IMR-90 (cell line): ENCODE measurements around the gene KRTAP21-1. TPM values are rescaled to one million over a fixed set of nuclear protein-coding genes. Genes with fewer than 3 reads are reported as not detected.

Source experiments
- ATAC-seq: fragments of 200-7000 bp; cut with Tn5 transposase; 2 replicates; pipeline ENCODE4 v1.9.1; 2020; ENCODE audit warnings: low read depth, mild to moderate bottlenecking, moderate library complexity
- BruUV-seq: library from RNA; stranded (reverse); fragments of 400-500 nt; replicated peaks from 2 replicates; lab custom pipeline; 2021; lab: Mats Ljungman, UMichigan
- CTCF ChIA-PET: fragments of 300-600 bp; formaldehyde crosslinking; extraction: SDS; loops from one replicate; lab custom pipeline; 2021; ENCODE audit warnings: antibody characterized with exemption; lab: Yijun Ruan, JAX
- POLR2A ChIA-PET: fragments of 300-600 bp; sonication (Branson Sonifier 250); formaldehyde crosslinking; loops from one replicate; lab custom pipeline; 2022; ENCODE audit warnings: antibody characterized with exemption; ENCODE audit not compliant: unreplicated experiment; lab: Charles Lee
- DNase-seq: peaks from one replicate; pipeline ENCODE4 v3.0.0; 2013
- H2AFZ ChIP-seq: replicated peaks from 2 replicates; pipeline ENCODE3; 2013; ENCODE audit warnings: low read length, mild to moderate bottlenecking; ENCODE audit not compliant: poor library complexity
- H2AK5ac ChIP-seq: 2 replicates; pipeline ENCODE4 v1.6.1; 2013; ENCODE audit warnings: low read depth, low read length, inconsistent platforms
- H2AK9ac ChIP-seq: replicated peaks from 2 replicates; pipeline ENCODE3; 2013; ENCODE audit warnings: mild to moderate bottlenecking, low read depth, low read length, moderate library complexity; ENCODE audit not compliant: poor library complexity
- H2BK120ac ChIP-seq: 2 replicates; pipeline ENCODE4 v1.6.1; 2013; ENCODE audit warnings: low read depth, low read length, inconsistent platforms
- H2BK15ac ChIP-seq: 3 replicates; pipeline ENCODE4 v1.6.1; 2013; ENCODE audit warnings: low read depth, low read length, inconsistent platforms
- H2BK20ac ChIP-seq: 2 replicates; pipeline ENCODE4 v1.6.1; 2013; ENCODE audit warnings: low read depth, mild to moderate bottlenecking, inconsistent platforms, low read length, moderate library complexity
- H2BK5ac ChIP-seq: 2 replicates; pipeline ENCODE4 v1.6.1; 2013; ENCODE audit warnings: mild to moderate bottlenecking, low read depth, low read length, inconsistent platforms; ENCODE audit not compliant: poor library complexity, severe bottlenecking
- H3K14ac ChIP-seq: replicated peaks from 2 replicates; pipeline ENCODE4 v1.6.1; 2013; ENCODE audit warnings: low read depth, low read length, inconsistent platforms
- H3K18ac ChIP-seq: 2 replicates; pipeline ENCODE4 v1.6.1; 2013; ENCODE audit warnings: low read depth, low read length, control low read depth
- H3K23ac ChIP-seq: 2 replicates; pipeline ENCODE4 v1.6.1; 2013; ENCODE audit warnings: low read depth, low read length, inconsistent platforms
- H3K27ac ChIP-seq: 2 replicates; pipeline ENCODE4 v1.5.1; 2013; ENCODE audit warnings: mild to moderate bottlenecking, control low read depth, low read length; ENCODE audit not compliant: insufficient read depth
- H3K27me3 ChIP-seq: 2 replicates; pipeline ENCODE4 v1.6.1; 2013; ENCODE audit warnings: low read length; ENCODE audit not compliant: control insufficient read depth, insufficient read depth
- H3K36me3 ChIP-seq: 2 replicates; pipeline ENCODE4 v1.6.1; 2013; ENCODE audit warnings: low read length, mixed read lengths; ENCODE audit not compliant: control insufficient read depth, insufficient read depth
- H3K4ac ChIP-seq: 2 replicates; pipeline ENCODE4 v1.6.1; 2013; ENCODE audit warnings: low read depth, low read length, inconsistent platforms
- H3K4me1 ChIP-seq: 2 replicates; pipeline ENCODE4 v1.6.1; 2013; ENCODE audit warnings: low read length, mixed read lengths; ENCODE audit not compliant: control insufficient read depth, insufficient read depth
- H3K4me2 ChIP-seq: 2 replicates; pipeline ENCODE4 v1.6.1; 2013; ENCODE audit warnings: low read depth, mild to moderate bottlenecking, control low read depth, low read length, moderate library complexity
- H3K4me3 ChIP-seq: 2 replicates; pipeline ENCODE4 v1.5.1; 2013; ENCODE audit warnings: low read depth, mild to moderate bottlenecking, control low read depth, low read length, moderate library complexity; ENCODE audit not compliant: insufficient read depth
- H3K56ac ChIP-seq: 2 replicates; pipeline ENCODE4 v1.6.1; 2013; ENCODE audit warnings: low read length, inconsistent platforms; ENCODE audit not compliant: insufficient read depth; ENCODE audit errors: extremely low read depth
- H3K79me1 ChIP-seq, 2 experiments: 2 replicates each; pipeline ENCODE4 v1.6.1; 2013; ENCODE audit warnings: low read length in 2 of 2, inconsistent platforms in 1 of 2, low read depth in 1 of 2
- H3K9ac ChIP-seq: 2 replicates; pipeline ENCODE4 v1.6.1; 2013; ENCODE audit warnings: low read depth, low read length, control low read depth
- H3K9me1 ChIP-seq: 2 replicates; pipeline ENCODE4 v1.6.1; 2013; ENCODE audit warnings: low read length, inconsistent platforms; ENCODE audit not compliant: insufficient read depth
- H3K9me3 ChIP-seq: 2 replicates; pipeline ENCODE4 v1.6.1; 2013; ENCODE audit warnings: low read length; ENCODE audit not compliant: control insufficient read depth, insufficient read depth
- H4K20me1 ChIP-seq: 2 replicates; pipeline ENCODE4 v1.6.1; 2013; ENCODE audit warnings: low read length, inconsistent platforms; ENCODE audit not compliant: insufficient read depth
- H4K5ac ChIP-seq: 2 replicates; pipeline ENCODE4 v1.6.1; 2013; ENCODE audit warnings: mild to moderate bottlenecking, low read depth, low read length, control low read depth
- H4K8ac ChIP-seq, 2 experiments: 2 replicates each; pipeline ENCODE4 v1.6.1; 2013; ENCODE audit warnings: low read depth in 2 of 2, low read length in 2 of 2, control low read depth in 1 of 2, inconsistent platforms in 1 of 2
- H4K91ac ChIP-seq: 2 replicates; pipeline ENCODE4 v1.6.1; 2013; ENCODE audit warnings: low read depth, low read length, inconsistent platforms; ENCODE audit not compliant: insufficient read depth
- BHLHE40 ChIP-seq: fragments of 150-350 bp; IDR thresholded peaks from 2 replicates; pipeline ENCODE4 v1.6.1; 2016; ENCODE audit warnings: mild to moderate bottlenecking, low read depth, low read length
- CEBPB ChIP-seq: IDR thresholded peaks from 2 replicates; pipeline ENCODE4 v1.6.1; 2012; ENCODE audit warnings: low read depth, low read length, improper control_type of control experiment
- CHD1 ChIP-seq: IDR thresholded peaks from 2 replicates; pipeline ENCODE4 v1.6.1; 2012; ENCODE audit warnings: low read depth, low read length, improper control_type of control experiment
- FOS ChIP-seq: fragments of 150-350 bp; IDR thresholded peaks from 2 replicates; pipeline ENCODE4 v1.6.1; 2016; ENCODE audit warnings: low read depth, low read length
- MAFK ChIP-seq: IDR thresholded peaks from 2 replicates; pipeline ENCODE4 v1.6.1; 2012; ENCODE audit warnings: low read depth, low read length, improper control_type of control experiment
- MAZ ChIP-seq: IDR thresholded peaks from 2 replicates; pipeline ENCODE4 v1.6.1; 2012; ENCODE audit warnings: low read depth, mild to moderate bottlenecking, low read length, improper control_type of control experiment, moderate library complexity, borderline replicate concordance
- MXI1 ChIP-seq: IDR thresholded peaks from 2 replicates; pipeline ENCODE4 v1.6.1; 2012; ENCODE audit warnings: low read depth, mild to moderate bottlenecking, low read length, moderate library complexity, borderline replicate concordance
- NFE2L2 ChIP-seq: fragments of 150-350 bp; IDR thresholded peaks from 2 replicates; pipeline ENCODE4 v1.6.1; 2016; ENCODE audit warnings: low read depth, mild to moderate bottlenecking, low read length
- POLR2A ChIP-seq: IDR thresholded peaks from 2 replicates; pipeline ENCODE4 v1.6.1; 2012; ENCODE audit warnings: mild to moderate bottlenecking, low read depth, low read length
- RAD21 ChIP-seq: IDR thresholded peaks from 2 replicates; pipeline ENCODE4 v1.6.1; 2012; ENCODE audit warnings: low read length, improper control_type of control experiment
- RCOR1 ChIP-seq: IDR thresholded peaks from 2 replicates; pipeline ENCODE4 v1.6.1; 2012; ENCODE audit warnings: mild to moderate bottlenecking, low read length, improper control_type of control experiment; ENCODE audit not compliant: insufficient replicate concordance
- WGBS, 2 experiments: methylation state at CpG; one replicate each; pipeline versions ENCODE4 v1.1.5 to v1.1.7; 2013; ENCODE audit warnings: missing lambda C conversion rate in 2 of 2; ENCODE audit not compliant: insufficient read length in 1 of 2; ENCODE audit errors: extremely low coverage in 2 of 2; 5-methylcytosine and 5-hydroxymethylcytosine counted together
- dilution Hi-C: fragments of 300-500 bp; cut with HindIII; formaldehyde crosslinking; loops from one replicate; pipeline ENCODE4 v1.14.3; 2018; ENCODE audit warnings: low sequenced_read_pairs; ENCODE audit not compliant: unreplicated experiment
- in situ Hi-C: fragments of 300-500 bp; cut with MboI; formaldehyde crosslinking; loops from 3 replicates; pipeline ENCODE4 v1.14.3; 2019; ENCODE audit warnings: low sequenced_read_pairs, inconsistent platforms, mixed read lengths
- intact Hi-C: fragments of 100-400 bp; cut with micrococcal nuclease; formaldehyde crosslinking; loops from 2 replicates; pipeline ENCODE4 v1.10.0; 2022
- polyA plus RNA-seq, 3 experiments: library from polyadenylated mRNA; depleted of rRNA; stranded (reverse); fragments of >200 nt; gene quantifications; 2 replicates each; pipeline ENCODE4 v1.2.3, GENCODE V29; 2012; ENCODE audit warnings: low replicate concordance in 1 of 3
- total RNA-seq: library from RNA; depleted of rRNA; stranded (reverse); fragments of >200 nt; gene quantifications from 2 replicates; pipeline ENCODE4 v1.2.3, GENCODE V29; 2012
- TF ChIP-seq, protein P1 (sequence below): fragments of 150-350 bp; IDR thresholded peaks from 2 replicates; pipeline ENCODE4 v1.6.1; 2017; ENCODE audit warnings: mild to moderate bottlenecking, antibody characterized with exemption, low read length, low read depth
- TF ChIP-seq, protein P2 (sequence below): conservative IDR thresholded peaks from 2 replicates; pipeline ENCODE4 v1.5.1; 2012; ENCODE audit warnings: mild to moderate bottlenecking, low read depth, low read length, improper control_type of control experiment
- TF ChIP-seq, protein P3 (sequence below): fragments of 150-350 bp; IDR thresholded peaks from 2 replicates; pipeline ENCODE4 v1.6.1; 2016; ENCODE audit warnings: low read depth, mild to moderate bottlenecking, low read length, moderate library complexity, borderline replicate concordance

The KRTAP21-1 gene
- total and polyA plus RNA-seq, 2 of the 4 experiments (the other 2 are of a cell fraction) = not detected

DNA sequence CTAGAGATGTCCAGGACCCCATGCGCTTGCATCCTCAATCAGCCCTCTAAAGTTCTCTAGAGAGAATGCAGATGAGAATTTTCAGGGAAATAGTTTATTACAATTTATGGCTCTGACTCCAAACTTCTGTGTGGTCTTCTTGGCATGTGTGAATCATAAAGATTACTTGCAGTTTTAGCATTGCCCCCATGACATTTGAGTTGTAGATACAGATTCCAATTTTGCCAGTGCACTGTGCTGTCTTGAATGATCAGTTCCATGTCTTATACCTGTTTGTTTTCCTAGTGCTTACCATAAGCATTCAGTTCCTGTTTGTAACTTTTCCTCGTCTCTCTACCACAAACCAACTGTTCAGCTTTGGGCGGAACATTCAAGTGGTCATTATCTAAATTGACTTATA is 41.5 kb downstream of the KRTAP21-1 start:
- no peak overlapping the region for H2AK9ac ChIP-seq
- dilution Hi-C loops = no loop called here
- no peak overlapping the region for H2BK5ac ChIP-seq
- H3K4me1 ChIP-seq = no peaks in the 10 kb centered on the region
- H3K9me1 ChIP-seq = no peaks in the 10 kb centered on the region
- no peak for DNase-seq
- no peak overlapping the region for H3K9ac ChIP-seq
- BruUV-seq = no TSS peak
- H3K14ac ChIP-seq = no peak overlapping the region
- H3K4me2 ChIP-seq = no peak overlapping the region
- no peak overlapping the region for H3K4ac ChIP-seq
- H3K36me3 ChIP-seq = no peaks in the 10 kb centered on the region
- POLR2A ChIA-PET = no interaction called here
- H2BK120ac ChIP-seq = no peak overlapping the region
- H2AFZ ChIP-seq = no peak overlapping the region
- H2AK5ac ChIP-seq = no peak overlapping the region
- in situ Hi-C loops = no loop called here
- no peak overlapping the region for H3K56ac ChIP-seq
- WGBS, 2 experiments = no CpG with 5 or more reads among the region's 3 CpGs
- no peak overlapping the region for H4K91ac ChIP-seq
- H3K27me3 ChIP-seq = no peaks in the 10 kb centered on the region
- H3K18ac ChIP-seq = no peak overlapping the region
- H4K8ac ChIP-seq = no peak overlapping the region
- TF ChIP-seq, protein P1, sequence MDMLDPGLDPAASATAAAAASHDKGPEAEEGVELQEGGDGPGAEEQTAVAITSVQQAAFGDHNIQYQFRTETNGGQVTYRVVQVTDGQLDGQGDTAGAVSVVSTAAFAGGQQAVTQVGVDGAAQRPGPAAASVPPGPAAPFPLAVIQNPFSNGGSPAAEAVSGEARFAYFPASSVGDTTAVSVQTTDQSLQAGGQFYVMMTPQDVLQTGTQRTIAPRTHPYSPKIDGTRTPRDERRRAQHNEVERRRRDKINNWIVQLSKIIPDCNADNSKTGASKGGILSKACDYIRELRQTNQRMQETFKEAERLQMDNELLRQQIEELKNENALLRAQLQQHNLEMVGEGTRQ = no peak
- TF ChIP-seq RCOR1 = no peak
- no peak for TF ChIP-seq RAD21
- no peak for TF ChIP-seq MAFK
- no peak for TF ChIP-seq FOS
- no peak for TF ChIP-seq CHD1
- TF ChIP-seq, protein P2, sequence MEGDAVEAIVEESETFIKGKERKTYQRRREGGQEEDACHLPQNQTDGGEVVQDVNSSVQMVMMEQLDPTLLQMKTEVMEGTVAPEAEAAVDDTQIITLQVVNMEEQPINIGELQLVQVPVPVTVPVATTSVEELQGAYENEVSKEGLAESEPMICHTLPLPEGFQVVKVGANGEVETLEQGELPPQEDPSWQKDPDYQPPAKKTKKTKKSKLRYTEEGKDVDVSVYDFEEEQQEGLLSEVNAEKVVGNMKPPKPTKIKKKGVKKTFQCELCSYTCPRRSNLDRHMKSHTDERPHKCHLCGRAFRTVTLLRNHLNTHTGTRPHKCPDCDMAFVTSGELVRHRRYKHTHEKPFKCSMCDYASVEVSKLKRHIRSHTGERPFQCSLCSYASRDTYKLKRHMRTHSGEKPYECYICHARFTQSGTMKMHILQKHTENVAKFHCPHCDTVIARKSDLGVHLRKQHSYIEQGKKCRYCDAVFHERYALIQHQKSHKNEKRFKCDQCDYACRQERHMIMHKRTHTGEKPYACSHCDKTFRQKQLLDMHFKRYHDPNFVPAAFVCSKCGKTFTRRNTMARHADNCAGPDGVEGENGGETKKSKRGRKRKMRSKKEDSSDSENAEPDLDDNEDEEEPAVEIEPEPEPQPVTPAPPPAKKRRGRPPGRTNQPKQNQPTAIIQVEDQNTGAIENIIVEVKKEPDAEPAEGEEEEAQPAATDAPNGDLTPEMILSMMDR = no peak
- TF ChIP-seq BHLHE40 = no peak
- TF ChIP-seq, protein P3, sequence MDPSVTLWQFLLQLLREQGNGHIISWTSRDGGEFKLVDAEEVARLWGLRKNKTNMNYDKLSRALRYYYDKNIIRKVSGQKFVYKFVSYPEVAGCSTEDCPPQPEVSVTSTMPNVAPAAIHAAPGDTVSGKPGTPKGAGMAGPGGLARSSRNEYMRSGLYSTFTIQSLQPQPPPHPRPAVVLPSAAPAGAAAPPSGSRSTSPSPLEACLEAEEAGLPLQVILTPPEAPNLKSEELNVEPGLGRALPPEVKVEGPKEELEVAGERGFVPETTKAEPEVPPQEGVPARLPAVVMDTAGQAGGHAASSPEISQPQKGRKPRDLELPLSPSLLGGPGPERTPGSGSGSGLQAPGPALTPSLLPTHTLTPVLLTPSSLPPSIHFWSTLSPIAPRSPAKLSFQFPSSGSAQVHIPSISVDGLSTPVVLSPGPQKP = no peak
- TF ChIP-seq NFE2L2 = no peak
- no peak for TF ChIP-seq POLR2A
- no peak for TF ChIP-seq CEBPB
- TF ChIP-seq MAZ = no peak
- TF ChIP-seq MXI1 = no peak
- no peak overlapping the region for H3K27ac ChIP-seq
- H2BK20ac ChIP-seq = no peak overlapping the region
- H4K5ac ChIP-seq = no peak overlapping the region
- no peak for ATAC-seq
- no peaks in the 10 kb centered on the region for H4K20me1 ChIP-seq
- intact Hi-C loops = no loop called here
- H3K23ac ChIP-seq = no peak overlapping the region
- CTCF ChIA-PET = no interaction called here
- H2BK15ac ChIP-seq = no peak overlapping the region
- no peak overlapping the region for H3K4me3 ChIP-seq
- H3K9me3 ChIP-seq = 0 out of 2 replicates have a peak, but pooled peaks cover 3% of the 10 kb centered on the region
- H3K79me1 ChIP-seq = no peaks in the 10 kb centered on the region
